Hepatocyte (in vitro differentiated cells): ENCODE results near the gene GMEB2.

ENCODE experiments used
- EZH2 ChIP-seq: fragments of 200-600 bp; sonication (generic); IDR thresholded peaks from 2 replicates; pipeline ENCODE4 v1.6.1; 2016; ENCODE audit warnings: antibody characterized with exemption, mild to moderate bottlenecking, borderline replicate concordance
- TF ChIP-seq, protein P1 (sequence below): fragments of 200-600 bp; sonication (generic); IDR thresholded peaks from 2 replicates; pipeline ENCODE4 v1.5.1; 2016; ENCODE audit warnings: antibody characterized with exemption, mild to moderate bottlenecking; ENCODE audit not compliant: poor library complexity

DNA sequence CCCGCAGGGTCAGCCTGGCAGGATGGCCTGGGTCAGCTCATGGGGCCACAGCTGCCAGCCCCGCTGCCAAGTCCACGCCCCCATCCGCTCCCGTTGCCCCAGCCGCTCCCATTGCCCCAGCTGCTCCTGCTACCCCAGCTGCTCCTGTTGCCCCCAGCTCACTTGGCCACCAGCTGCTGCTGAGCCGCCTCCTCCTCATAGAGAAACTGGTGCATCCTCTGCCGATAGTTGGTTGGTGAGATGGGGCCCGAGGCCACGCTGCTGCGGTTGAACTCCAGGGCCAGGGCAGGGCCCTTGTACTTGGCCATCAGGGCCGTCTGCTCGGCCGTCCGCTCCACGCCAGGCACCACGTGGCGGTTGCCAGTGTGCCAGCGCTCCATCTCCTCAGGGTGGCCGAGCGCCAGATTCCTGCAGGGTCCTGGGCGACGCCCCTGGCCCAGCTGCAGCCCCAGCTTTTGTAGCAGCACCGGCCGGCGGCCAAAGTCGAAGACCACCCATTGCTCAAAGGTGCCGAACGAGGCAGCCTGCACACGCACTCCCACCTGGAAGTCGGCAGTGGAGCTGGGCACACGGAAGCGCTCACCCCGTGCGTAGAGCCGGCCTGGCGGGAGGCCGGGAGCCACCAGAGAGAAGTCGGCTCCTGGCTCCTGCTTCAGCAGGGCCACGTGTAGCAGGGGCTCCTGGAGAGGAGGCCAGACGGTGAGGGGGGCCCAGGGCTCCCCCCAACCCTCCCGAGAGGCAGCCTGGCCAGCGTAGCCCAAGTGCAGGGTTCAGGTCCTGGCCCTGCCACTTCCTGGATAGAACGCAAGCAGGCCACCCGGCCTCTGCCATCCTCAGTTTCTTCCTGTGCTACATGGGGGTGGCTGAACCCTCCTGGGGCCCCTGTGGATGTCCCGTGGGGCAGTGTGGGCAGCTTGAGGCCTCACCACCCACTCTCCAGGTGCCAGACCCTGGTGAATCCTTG lies 57.6 kb downstream of the GMEB2 start:
- TF ChIP-seq, protein P1, sequence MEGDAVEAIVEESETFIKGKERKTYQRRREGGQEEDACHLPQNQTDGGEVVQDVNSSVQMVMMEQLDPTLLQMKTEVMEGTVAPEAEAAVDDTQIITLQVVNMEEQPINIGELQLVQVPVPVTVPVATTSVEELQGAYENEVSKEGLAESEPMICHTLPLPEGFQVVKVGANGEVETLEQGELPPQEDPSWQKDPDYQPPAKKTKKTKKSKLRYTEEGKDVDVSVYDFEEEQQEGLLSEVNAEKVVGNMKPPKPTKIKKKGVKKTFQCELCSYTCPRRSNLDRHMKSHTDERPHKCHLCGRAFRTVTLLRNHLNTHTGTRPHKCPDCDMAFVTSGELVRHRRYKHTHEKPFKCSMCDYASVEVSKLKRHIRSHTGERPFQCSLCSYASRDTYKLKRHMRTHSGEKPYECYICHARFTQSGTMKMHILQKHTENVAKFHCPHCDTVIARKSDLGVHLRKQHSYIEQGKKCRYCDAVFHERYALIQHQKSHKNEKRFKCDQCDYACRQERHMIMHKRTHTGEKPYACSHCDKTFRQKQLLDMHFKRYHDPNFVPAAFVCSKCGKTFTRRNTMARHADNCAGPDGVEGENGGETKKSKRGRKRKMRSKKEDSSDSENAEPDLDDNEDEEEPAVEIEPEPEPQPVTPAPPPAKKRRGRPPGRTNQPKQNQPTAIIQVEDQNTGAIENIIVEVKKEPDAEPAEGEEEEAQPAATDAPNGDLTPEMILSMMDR: no peak
- TF ChIP-seq EZH2: no peak
